Liver (tissue), 9 donors: ENCODE data around the gene PELO. TPM values are rescaled to one million over a fixed set of nuclear protein-coding genes. Genes with fewer than 3 reads are reported as not detected.

Source experiments
- DNase-seq: peaks from one replicate; pipeline ENCODE4 v3.0.0-alpha.2; 2017; ENCODE audit warnings: low spot score
- H3K27ac ChIP-seq, 2 donors: one replicate each; pipeline ENCODE4 v1.7.0; 2013; ENCODE audit warnings: inconsistent platforms in 2 of 2, low read length in 2 of 2, control low read depth in 1 of 2, low read depth in 1 of 2, mild to moderate bottlenecking in 1 of 2
- H3K27me3 ChIP-seq, 4 donors: one replicate each; pipeline versions ENCODE4 v1.6.1 to v1.7.0; 2013; ENCODE audit warnings: low read length in 3 of 4, inconsistent platforms in 1 of 4, mild to moderate bottlenecking in 1 of 4, moderate library complexity in 1 of 4; ENCODE audit not compliant: control insufficient read depth in 4 of 4, insufficient read depth in 4 of 4
- H3K36me3 ChIP-seq, 4 donors: one replicate each; pipeline versions ENCODE4 v1.6.1 to v1.7.0; 2013; ENCODE audit warnings: low read length in 3 of 4, mild to moderate bottlenecking in 3 of 4, low read depth in 1 of 4, moderate library complexity in 1 of 4; ENCODE audit not compliant: control insufficient read depth in 4 of 4, insufficient read depth in 3 of 4
- H3K4me1 ChIP-seq, 4 donors: one replicate each; pipeline versions ENCODE4 v1.6.1 to v1.7.0; 2013; ENCODE audit warnings: low read length in 3 of 4, mild to moderate bottlenecking in 3 of 4, moderate library complexity in 1 of 4; ENCODE audit not compliant: control insufficient read depth in 4 of 4, insufficient read depth in 4 of 4
- H3K4me3 ChIP-seq, 3 donors: one replicate each; pipeline versions ENCODE4 v1.6.1 to v1.7.0; 2013; ENCODE audit warnings: low read length in 3 of 3, control low read depth in 1 of 3, low read depth in 1 of 3, mild to moderate bottlenecking in 1 of 3
- H3K9ac ChIP-seq, 2 donors: one replicate each; pipeline ENCODE4 v1.7.0; 2013; ENCODE audit warnings: low read length in 2 of 2, mild to moderate bottlenecking in 2 of 2, moderate library complexity in 2 of 2, control low read depth in 1 of 2, low read depth in 1 of 2
- H3K9me3 ChIP-seq, 4 donors: one replicate each; pipeline versions ENCODE4 v1.6.1 to v1.7.0; 2013; ENCODE audit warnings: low read length in 3 of 4; ENCODE audit not compliant: control insufficient read depth in 4 of 4
- EGR1 ChIP-seq, 2 donors: IDR thresholded peaks; 2 replicates each; pipeline ENCODE4 v1.6.1; 2016 to 2018; ENCODE audit warnings: antibody characterized with exemption in 2 of 2, low read depth in 2 of 2
- FOXA1 ChIP-seq: IDR thresholded peaks from 2 replicates; pipeline ENCODE4 v1.6.1; 2016; ENCODE audit warnings: antibody characterized with exemption
- FOXA2 ChIP-seq: IDR thresholded peaks from 2 replicates; pipeline ENCODE4 v1.6.1; 2016; ENCODE audit warnings: antibody characterized with exemption
- GABPA ChIP-seq, 2 donors: IDR thresholded peaks in 1 of 2; conservative IDR thresholded peaks in 1 of 2; 2 replicates each; pipeline ENCODE4 v1.6.1; 2016; ENCODE audit warnings: antibody characterized with exemption in 2 of 2, mild to moderate bottlenecking in 1 of 2, moderate library complexity in 1 of 2
- HNF4A ChIP-seq, 2 donors: conservative IDR thresholded peaks; 2 replicates each; pipeline ENCODE4 v1.6.1; 2016; ENCODE audit warnings: antibody characterized with exemption in 2 of 2, mild to moderate bottlenecking in 2 of 2
- HNF4G ChIP-seq: IDR thresholded peaks from 2 replicates; pipeline ENCODE4 v1.6.1; 2016; ENCODE audit warnings: antibody characterized with exemption
- JUND ChIP-seq, 2 donors: IDR thresholded peaks; 2 replicates each; pipeline ENCODE4 v1.6.1; 2016; ENCODE audit warnings: antibody characterized with exemption in 2 of 2
- NR2F2 ChIP-seq: IDR thresholded peaks from 2 replicates; pipeline ENCODE4 v1.6.1; 2016; ENCODE audit warnings: antibody characterized with exemption
- RAD21 ChIP-seq, 2 donors: IDR thresholded peaks; 2 replicates each; pipeline ENCODE4 v1.6.1; 2016; ENCODE audit warnings: antibody characterized with exemption in 2 of 2, mild to moderate bottlenecking in 2 of 2
- SP1 ChIP-seq: IDR thresholded peaks from 2 replicates; pipeline ENCODE4 v1.6.1; 2018; ENCODE audit warnings: antibody characterized with exemption, mild to moderate bottlenecking
- TAF1 ChIP-seq: conservative IDR thresholded peaks from 2 replicates; pipeline ENCODE4 v1.6.1; 2016; ENCODE audit warnings: antibody characterized with exemption, mild to moderate bottlenecking
- YY1 ChIP-seq: IDR thresholded peaks from 2 replicates; pipeline ENCODE4 v1.6.1; 2016; ENCODE audit warnings: antibody characterized with exemption, mild to moderate bottlenecking
- WGBS: extraction: QIAGEN DNeasy Blood & Tissue Kit; methylation state at CpG from one replicate; pipeline ENCODE4 v1.1.7; 2013; 5-methylcytosine and 5-hydroxymethylcytosine counted together
- polyA plus RNA-seq, 2 donors: library from polyadenylated mRNA; stranded (reverse) in 1 of 2; unstranded in 1 of 2; fragments of 200-250 nt in 1 of 2; fragments of >200 nt in 1 of 2; fragmentation: Nextera tagmentation in 1 of 2; extraction: Ambion mirVana in 1 of 2; gene quantifications; one replicate each; pipeline versions ENCODE4 v1.2.1 to v1.2.3, GENCODE V29; 2013 to 2015
- total RNA-seq, 2 donors: library from RNA; depleted of rRNA; stranded (reverse); fragments of >200 nt; gene quantifications; one replicate each; pipeline ENCODE4 v1.2.3, GENCODE V29; 2014
- TF ChIP-seq, protein P1 (sequence below): IDR thresholded peaks from 2 replicates; pipeline ENCODE4 v1.6.1; 2016; ENCODE audit warnings: antibody characterized with exemption, mild to moderate bottlenecking
- TF ChIP-seq, protein P2 (sequence below): IDR thresholded peaks from 2 replicates; pipeline ENCODE4 v1.6.1; 2016; ENCODE audit warnings: antibody characterized with exemption
- TF ChIP-seq, protein P3 (sequence below): fragments of 150-350 bp; IDR thresholded peaks from 2 replicates; pipeline ENCODE4 v1.5.1; 2017; ENCODE audit warnings: improper control_type of control experiment, low read depth, low read length; ENCODE audit not compliant: missing input control
- TF ChIP-seq, protein P4 (sequence below): IDR thresholded peaks from 2 replicates; pipeline ENCODE4 v1.6.1; 2016; ENCODE audit warnings: antibody characterized with exemption
- TF ChIP-seq, protein P5 (sequence below): IDR thresholded peaks from 2 replicates; pipeline ENCODE4 v1.6.1; 2016; ENCODE audit warnings: antibody characterized with exemption
- donor health status: healthy.
- donor health status: healthy.
- donor health status: healthy.
- donor health status: healthy.
- donor health status: healthy.

The PELO gene
- total and polyA plus RNA-seq, 4 donors: 10.1 to 24.6 (median 16.5) TPM

DNA sequence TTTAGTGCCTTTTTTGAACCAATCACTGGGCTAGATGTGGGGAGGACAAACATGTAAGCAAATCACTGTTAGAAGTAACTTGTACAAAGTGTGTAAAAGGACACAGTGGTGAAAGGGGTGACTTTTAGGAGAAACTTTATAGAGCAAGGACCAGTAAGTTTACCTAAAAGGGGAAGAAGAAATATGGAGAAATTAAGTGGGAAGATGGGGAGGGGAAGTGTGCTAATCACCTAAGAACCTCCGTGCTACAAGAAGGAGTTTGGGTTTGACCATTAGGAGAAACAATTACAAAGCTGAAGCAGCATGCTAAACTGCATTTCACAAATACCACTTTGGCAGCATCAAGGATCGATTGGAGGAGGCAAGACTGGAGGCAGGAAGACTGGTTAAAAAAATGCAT lies 17.3 kb downstream of the PELO start:
- H3K9ac ChIP-seq: no peak overlapping the region
- no peak for DNase-seq
- no peaks in the 10 kb centered on the region for H3K27me3 ChIP-seq
- H3K9me3 ChIP-seq: no peaks in the 10 kb centered on the region
- peaks cover 5 to 37% (median 24%) of the 10 kb centered on the region in 4 donors for H3K4me1 ChIP-seq
- H3K36me3 ChIP-seq: peaks cover 0 to 5% (median 0%) of the 10 kb centered on the region in 4 donors
- TF ChIP-seq EGR1 (IDR thresholded peaks at IDR 0.05; ENCODE audit: low read depth in 2 of 2) (no peak), NR2F2 (no peak), SP1 (no peak), RAD21 (IDR thresholded peaks at IDR 0.05) (no peak), YY1 (no peak), GABPA (IDR thresholded peaks at IDR 0.05 in 1 of 2, conservative IDR thresholded peaks at IDR 0.05 in 1 of 2) (no peak), HNF4A (conservative IDR thresholded peaks at IDR 0.05) (no peak), JUND (IDR thresholded peaks at IDR 0.05) (no peak), FOXA1 (no peak), FOXA2 (no peak)
- TF ChIP-seq, protein P1, sequence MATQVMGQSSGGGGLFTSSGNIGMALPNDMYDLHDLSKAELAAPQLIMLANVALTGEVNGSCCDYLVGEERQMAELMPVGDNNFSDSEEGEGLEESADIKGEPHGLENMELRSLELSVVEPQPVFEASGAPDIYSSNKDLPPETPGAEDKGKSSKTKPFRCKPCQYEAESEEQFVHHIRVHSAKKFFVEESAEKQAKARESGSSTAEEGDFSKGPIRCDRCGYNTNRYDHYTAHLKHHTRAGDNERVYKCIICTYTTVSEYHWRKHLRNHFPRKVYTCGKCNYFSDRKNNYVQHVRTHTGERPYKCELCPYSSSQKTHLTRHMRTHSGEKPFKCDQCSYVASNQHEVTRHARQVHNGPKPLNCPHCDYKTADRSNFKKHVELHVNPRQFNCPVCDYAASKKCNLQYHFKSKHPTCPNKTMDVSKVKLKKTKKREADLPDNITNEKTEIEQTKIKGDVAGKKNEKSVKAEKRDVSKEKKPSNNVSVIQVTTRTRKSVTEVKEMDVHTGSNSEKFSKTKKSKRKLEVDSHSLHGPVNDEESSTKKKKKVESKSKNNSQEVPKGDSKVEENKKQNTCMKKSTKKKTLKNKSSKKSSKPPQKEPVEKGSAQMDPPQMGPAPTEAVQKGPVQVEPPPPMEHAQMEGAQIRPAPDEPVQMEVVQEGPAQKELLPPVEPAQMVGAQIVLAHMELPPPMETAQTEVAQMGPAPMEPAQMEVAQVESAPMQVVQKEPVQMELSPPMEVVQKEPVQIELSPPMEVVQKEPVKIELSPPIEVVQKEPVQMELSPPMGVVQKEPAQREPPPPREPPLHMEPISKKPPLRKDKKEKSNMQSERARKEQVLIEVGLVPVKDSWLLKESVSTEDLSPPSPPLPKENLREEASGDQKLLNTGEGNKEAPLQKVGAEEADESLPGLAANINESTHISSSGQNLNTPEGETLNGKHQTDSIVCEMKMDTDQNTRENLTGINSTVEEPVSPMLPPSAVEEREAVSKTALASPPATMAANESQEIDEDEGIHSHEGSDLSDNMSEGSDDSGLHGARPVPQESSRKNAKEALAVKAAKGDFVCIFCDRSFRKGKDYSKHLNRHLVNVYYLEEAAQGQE: no peak
- TF ChIP-seq, protein P2, sequence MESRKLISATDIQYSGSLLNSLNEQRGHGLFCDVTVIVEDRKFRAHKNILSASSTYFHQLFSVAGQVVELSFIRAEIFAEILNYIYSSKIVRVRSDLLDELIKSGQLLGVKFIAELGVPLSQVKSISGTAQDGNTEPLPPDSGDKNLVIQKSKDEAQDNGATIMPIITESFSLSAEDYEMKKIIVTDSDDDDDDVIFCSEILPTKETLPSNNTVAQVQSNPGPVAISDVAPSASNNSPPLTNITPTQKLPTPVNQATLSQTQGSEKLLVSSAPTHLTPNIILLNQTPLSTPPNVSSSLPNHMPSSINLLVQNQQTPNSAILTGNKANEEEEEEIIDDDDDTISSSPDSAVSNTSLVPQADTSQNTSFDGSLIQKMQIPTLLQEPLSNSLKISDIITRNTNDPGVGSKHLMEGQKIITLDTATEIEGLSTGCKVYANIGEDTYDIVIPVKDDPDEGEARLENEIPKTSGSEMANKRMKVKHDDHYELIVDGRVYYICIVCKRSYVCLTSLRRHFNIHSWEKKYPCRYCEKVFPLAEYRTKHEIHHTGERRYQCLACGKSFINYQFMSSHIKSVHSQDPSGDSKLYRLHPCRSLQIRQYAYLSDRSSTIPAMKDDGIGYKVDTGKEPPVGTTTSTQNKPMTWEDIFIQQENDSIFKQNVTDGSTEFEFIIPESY: no peak
- TF ChIP-seq, protein P3, sequence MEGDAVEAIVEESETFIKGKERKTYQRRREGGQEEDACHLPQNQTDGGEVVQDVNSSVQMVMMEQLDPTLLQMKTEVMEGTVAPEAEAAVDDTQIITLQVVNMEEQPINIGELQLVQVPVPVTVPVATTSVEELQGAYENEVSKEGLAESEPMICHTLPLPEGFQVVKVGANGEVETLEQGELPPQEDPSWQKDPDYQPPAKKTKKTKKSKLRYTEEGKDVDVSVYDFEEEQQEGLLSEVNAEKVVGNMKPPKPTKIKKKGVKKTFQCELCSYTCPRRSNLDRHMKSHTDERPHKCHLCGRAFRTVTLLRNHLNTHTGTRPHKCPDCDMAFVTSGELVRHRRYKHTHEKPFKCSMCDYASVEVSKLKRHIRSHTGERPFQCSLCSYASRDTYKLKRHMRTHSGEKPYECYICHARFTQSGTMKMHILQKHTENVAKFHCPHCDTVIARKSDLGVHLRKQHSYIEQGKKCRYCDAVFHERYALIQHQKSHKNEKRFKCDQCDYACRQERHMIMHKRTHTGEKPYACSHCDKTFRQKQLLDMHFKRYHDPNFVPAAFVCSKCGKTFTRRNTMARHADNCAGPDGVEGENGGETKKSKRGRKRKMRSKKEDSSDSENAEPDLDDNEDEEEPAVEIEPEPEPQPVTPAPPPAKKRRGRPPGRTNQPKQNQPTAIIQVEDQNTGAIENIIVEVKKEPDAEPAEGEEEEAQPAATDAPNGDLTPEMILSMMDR: no peak
- TF ChIP-seq, protein P4, sequence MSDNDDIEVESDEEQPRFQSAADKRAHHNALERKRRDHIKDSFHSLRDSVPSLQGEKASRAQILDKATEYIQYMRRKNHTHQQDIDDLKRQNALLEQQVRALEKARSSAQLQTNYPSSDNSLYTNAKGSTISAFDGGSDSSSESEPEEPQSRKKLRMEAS: no peak
- 51% methylated on average over 2 of the region's 2 CpGs for WGBS
- no peak overlapping the region for H3K27ac ChIP-seq
- no peak overlapping the region for H3K4me3 ChIP-seq

DNA sequence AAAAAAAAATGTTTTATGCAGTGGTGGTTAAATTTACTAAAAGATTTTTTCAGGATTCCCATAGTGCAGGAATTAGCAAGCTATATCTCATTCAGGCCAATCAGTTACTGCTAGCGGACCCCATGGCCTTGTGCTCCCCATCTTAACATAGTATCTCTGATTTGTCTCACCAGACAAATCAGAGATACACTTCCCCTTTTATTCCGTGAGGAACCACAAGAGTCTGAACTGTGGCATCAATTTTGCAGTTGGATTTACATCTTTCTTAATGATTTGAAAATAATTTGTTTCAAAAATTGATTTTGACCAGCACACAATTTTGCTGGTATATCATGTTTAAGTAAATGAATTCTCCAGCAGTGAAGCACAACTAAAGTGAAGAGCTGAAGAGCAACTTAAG lies 17.9 kb downstream of the PELO start:
- Histone ChIP-seq H3K9me3 (no peaks in the 10 kb centered on the region), H3K4me3 (no peak overlapping the region), H3K27ac (peak overlapping the region in 1 of 2 donors; percentile 16), H3K4me1 (peaks cover 5 to 31% (median 22%) of the 10 kb centered on the region in 4 donors), H3K27me3 (no peaks in the 10 kb centered on the region), H3K36me3 (peaks cover 0 to 5% (median 0%) of the 10 kb centered on the region in 4 donors), H3K9ac (no peak overlapping the region)
- TF ChIP-seq HNF4G (no peak), HNF4A (conservative IDR thresholded peaks at IDR 0.05) (no peak), GABPA (IDR thresholded peaks at IDR 0.05 in 1 of 2, conservative IDR thresholded peaks at IDR 0.05 in 1 of 2) (no peak), NR2F2 (no peak), JUND (IDR thresholded peaks at IDR 0.05) (no peak), YY1 (no peak), TAF1 (no peak), RAD21 (IDR thresholded peaks at IDR 0.05) (no peak), FOXA1 (no peak), SP1 (no peak)
- TF ChIP-seq, protein P5, sequence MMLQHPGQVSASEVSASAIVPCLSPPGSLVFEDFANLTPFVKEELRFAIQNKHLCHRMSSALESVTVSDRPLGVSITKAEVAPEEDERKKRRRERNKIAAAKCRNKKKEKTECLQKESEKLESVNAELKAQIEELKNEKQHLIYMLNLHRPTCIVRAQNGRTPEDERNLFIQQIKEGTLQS: no peak
- TF ChIP-seq, protein P1: no peak
- TF ChIP-seq, protein P4: no peak
- WGBS: 84% methylated on average over 2 of the region's 2 CpGs
- no peak for DNase-seq
